Caco-2 (cell line): Measurements from ENCODE around the gene HOTAIR. TPM values are rescaled to one million over a fixed set of nuclear protein-coding genes. Genes with fewer than 3 reads are reported as not detected.

Experiments used
- BruUV-seq: library from RNA; stranded (reverse); fragments of 400-500 nt; replicated peaks from 2 replicates; lab custom pipeline; 2021; lab: Mats Ljungman, UMichigan
- CTCF ChIA-PET: fragments of 300-600 bp; sonication (Branson Sonifier 250); formaldehyde crosslinking; loops from one replicate; lab custom pipeline; 2022; ENCODE audit warnings: antibody characterized with exemption; lab: Charles Lee
- POLR2A ChIA-PET: fragments of 300-600 bp; sonication (Branson Sonifier 250); formaldehyde crosslinking; loops from one replicate; lab custom pipeline; 2022; ENCODE audit warnings: antibody characterized with exemption; lab: Charles Lee
- DNase-seq, 2 experiments: peaks; one replicate each; pipeline versions ENCODE4 v3.0.0 to v3.0.0-alpha.2; 2020 to 2022
- H3K27me3 ChIP-seq: replicated peaks from 2 replicates; pipeline ENCODE4 v1.6.0; 2011; ENCODE audit warnings: low read length; ENCODE audit not compliant: control insufficient read depth, insufficient read depth
- H3K36me3 ChIP-seq: 2 replicates; pipeline ENCODE4 v1.5.1; 2011; ENCODE audit warnings: low read length; ENCODE audit not compliant: control insufficient read depth, insufficient read depth
- H3K4me1 ChIP-seq: fragments of 250-450 bp; sonication (Bioruptor Pico); 2 replicates; pipeline ENCODE4 v1.5.1; 2020; ENCODE audit warnings: mild to moderate bottlenecking
- H3K4me3 ChIP-seq: 2 replicates; pipeline ENCODE4 v1.5.1; 2011; ENCODE audit warnings: low read depth, mild to moderate bottlenecking, control low read depth, low read length
- H3K9me3 ChIP-seq: fragments of 250-450 bp; sonication (Bioruptor Pico); 2 replicates; pipeline ENCODE4 v1.5.1; 2020; ENCODE audit warnings: mild to moderate bottlenecking, moderate library complexity
- H3K27ac Mint-ChIP-seq: one replicate; pipeline ENCODE4 v1.8.0; 2022; ENCODE audit warnings: mixed read lengths; ENCODE audit not compliant: unreplicated experiment
- H3K27me3 Mint-ChIP-seq: one replicate; pipeline ENCODE4 v1.8.0; 2022; ENCODE audit warnings: mixed read lengths; ENCODE audit not compliant: insufficient read depth, unreplicated experiment
- H3K36me3 Mint-ChIP-seq: one replicate; pipeline ENCODE4 v1.8.0; 2022; ENCODE audit warnings: mild to moderate bottlenecking, mixed read lengths; ENCODE audit not compliant: insufficient read depth, unreplicated experiment
- H3K4me1 Mint-ChIP-seq: one replicate; pipeline ENCODE4 v1.8.0; 2022; ENCODE audit warnings: low read depth, mixed read lengths; ENCODE audit not compliant: unreplicated experiment
- H3K4me3 Mint-ChIP-seq: one replicate; pipeline ENCODE4 v1.8.0; 2022; ENCODE audit warnings: mild to moderate bottlenecking, moderate library complexity, mixed read lengths; ENCODE audit not compliant: unreplicated experiment
- H3K9me3 Mint-ChIP-seq: one replicate; pipeline ENCODE4 v1.8.0; 2022; ENCODE audit warnings: mixed read lengths; ENCODE audit not compliant: unreplicated experiment
- intact Hi-C: fragments of 100-400 bp; cut with micrococcal nuclease; formaldehyde crosslinking; loops from one replicate; pipeline ENCODE4 v1.10.0; 2022; ENCODE audit not compliant: unreplicated experiment
- total RNA-seq: library from RNA; stranded (reverse); gene quantifications from 2 replicates; pipeline ENCODE4 v1.2.3, GENCODE V29; 2022
- TF ChIP-seq, protein P1 (sequence below), 2 experiments: fragments of 200-600 bp in 1 of 2; IDR thresholded peaks; 1 replicate in 1 of 2; 2 replicates in 1 of 2; pipeline versions ENCODE4 v1.5.1 to v1.8.0; 2011 to 2022; ENCODE audit warnings: antibody characterized with exemption in 1 of 2, control low read depth in 1 of 2, inconsistent platforms in 1 of 2, low read depth in 1 of 2, low read length in 1 of 2, mild to moderate bottlenecking in 1 of 2, moderate library complexity in 1 of 2; ENCODE audit not compliant: insufficient read depth in 1 of 2, severe bottlenecking in 1 of 2, unreplicated experiment in 1 of 2

The HOTAIR gene
- total RNA-seq, 1 experiment from 2014 or later, result 1.9 TPM

DNA sequence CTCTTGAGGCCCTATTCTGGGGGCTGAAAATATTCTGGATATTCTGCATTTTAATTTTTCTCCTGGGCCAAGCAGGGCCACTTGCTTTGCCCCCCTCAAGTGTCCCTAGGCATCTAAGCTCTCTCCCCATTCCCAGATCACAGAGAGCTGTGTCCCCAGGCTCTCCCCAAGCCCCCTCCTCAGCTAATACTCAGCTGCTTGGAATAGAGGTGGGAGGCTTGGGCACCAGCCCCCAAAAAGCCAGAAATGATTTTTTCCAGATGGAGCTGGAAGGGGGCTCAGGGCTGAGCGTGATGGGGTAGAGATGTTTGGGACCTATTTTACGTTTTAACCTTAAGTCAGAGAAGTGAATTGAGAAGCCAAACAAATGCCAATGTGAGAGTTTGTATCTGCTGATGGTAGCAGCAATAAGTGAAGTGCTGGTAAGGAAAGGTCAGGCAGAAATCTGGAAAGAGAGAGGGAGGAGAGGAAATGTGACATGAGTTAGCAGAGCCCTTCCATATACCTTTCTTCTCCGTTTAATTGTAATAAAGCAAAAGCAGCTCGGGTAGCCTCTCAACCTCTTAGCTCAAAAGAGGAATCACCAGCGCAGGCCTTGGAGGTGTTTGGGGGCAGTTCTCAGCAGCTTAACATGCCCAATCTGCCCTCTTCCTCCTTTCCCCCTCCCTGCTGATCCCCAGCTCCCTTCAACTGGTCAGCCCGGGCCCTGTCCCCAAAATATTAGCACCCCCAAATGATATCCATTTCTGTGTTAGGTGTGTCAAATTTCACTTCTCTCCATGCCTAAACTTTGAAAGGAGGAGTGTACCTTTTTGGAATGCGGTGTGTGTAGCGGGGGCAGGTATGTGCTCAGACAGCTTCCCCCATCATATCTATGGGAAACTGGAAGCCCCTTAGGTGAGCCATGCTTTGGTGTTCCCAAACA lies 48.5 kb upstream of the HOTAIR start:
- peaks cover 9% of the 10 kb centered on the region for H3K4me1 ChIP-seq
- no peaks in the 10 kb centered on the region for H3K9me3 ChIP-seq
- Mint-ChIP-seq H3K4me1 (peaks cover 26% of the 10 kb centered on the region), H3K9me3 (no peaks in the 10 kb centered on the region), H3K36me3 (peaks cover 6% of the 10 kb centered on the region), H3K4me3 (no peak overlapping the region), H3K27ac (no peak overlapping the region), H3K27me3 (no peaks in the 10 kb centered on the region)
- intact Hi-C loops, result no loop called here
- no peaks in the 10 kb centered on the region for H3K36me3 ChIP-seq
- ChIA-PET POLR2A (interaction anchor here (0.5 to 1.0 kb wide), 2 partner anchors 12 to 179 kb away, joined by 4 to 15 read pairs; no protein-coding TSS in a partner anchor), CTCF (interaction anchor here (0.9 to 1.4 kb wide), 2 partner anchors 9 to 178 kb away, joined by 4 to 6 read pairs; partner anchors contain the start of gene HOXC5)
- TF ChIP-seq, protein P1, sequence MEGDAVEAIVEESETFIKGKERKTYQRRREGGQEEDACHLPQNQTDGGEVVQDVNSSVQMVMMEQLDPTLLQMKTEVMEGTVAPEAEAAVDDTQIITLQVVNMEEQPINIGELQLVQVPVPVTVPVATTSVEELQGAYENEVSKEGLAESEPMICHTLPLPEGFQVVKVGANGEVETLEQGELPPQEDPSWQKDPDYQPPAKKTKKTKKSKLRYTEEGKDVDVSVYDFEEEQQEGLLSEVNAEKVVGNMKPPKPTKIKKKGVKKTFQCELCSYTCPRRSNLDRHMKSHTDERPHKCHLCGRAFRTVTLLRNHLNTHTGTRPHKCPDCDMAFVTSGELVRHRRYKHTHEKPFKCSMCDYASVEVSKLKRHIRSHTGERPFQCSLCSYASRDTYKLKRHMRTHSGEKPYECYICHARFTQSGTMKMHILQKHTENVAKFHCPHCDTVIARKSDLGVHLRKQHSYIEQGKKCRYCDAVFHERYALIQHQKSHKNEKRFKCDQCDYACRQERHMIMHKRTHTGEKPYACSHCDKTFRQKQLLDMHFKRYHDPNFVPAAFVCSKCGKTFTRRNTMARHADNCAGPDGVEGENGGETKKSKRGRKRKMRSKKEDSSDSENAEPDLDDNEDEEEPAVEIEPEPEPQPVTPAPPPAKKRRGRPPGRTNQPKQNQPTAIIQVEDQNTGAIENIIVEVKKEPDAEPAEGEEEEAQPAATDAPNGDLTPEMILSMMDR (IDR thresholded peaks at IDR 0.05; ENCODE audit: insufficient read depth in 1 of 2, low read depth in 1 of 2, low read length in 1 of 2, severe bottlenecking in 1 of 2, unreplicated experiment in 1 of 2), result no peak
- no TSS peak for BruUV-seq
- no peak for DNase-seq
- H3K27me3 ChIP-seq, result no peaks in the 10 kb centered on the region
- H3K4me3 ChIP-seq, result no peak overlapping the region

DNA sequence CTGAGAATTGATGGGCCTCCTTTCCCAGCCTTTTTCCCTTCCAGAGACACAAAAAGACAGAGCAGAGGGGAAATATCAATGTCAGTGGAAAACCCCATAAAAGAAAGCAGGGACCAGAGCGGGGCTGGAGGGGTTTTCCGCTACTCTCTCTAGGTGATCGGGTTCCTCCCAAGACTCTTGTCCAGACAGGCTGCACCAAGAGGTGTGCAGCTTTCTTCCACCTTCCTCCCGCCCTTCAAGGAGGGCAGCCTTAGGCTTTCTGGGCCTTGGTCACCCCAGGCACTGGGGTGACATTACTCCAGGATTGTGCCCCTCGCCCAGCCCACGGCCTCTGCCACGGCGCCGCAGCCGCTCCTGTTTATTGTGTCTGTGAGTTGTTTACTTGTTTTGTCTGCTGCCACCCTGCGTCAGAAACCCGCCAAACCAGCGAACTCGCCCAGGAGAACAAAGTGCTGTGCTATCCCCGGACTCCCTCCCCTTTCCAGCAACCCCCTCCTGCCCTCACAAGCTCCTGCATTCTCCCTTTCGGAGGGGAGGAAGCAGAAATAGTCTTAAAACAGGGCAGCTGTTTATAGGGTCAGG lies 46.8 kb upstream of the HOTAIR start:
- no TSS peak for BruUV-seq
- Histone ChIP-seq H3K36me3 (no peaks in the 10 kb centered on the region), H3K4me3 (no peak overlapping the region), H3K27me3 (no peaks in the 10 kb centered on the region), H3K9me3 (no peaks in the 10 kb centered on the region), H3K4me1 (peaks cover 10% of the 10 kb centered on the region)
- TF ChIP-seq, protein P1 (IDR thresholded peaks at IDR 0.05; ENCODE audit: insufficient read depth in 1 of 2, low read depth in 1 of 2, low read length in 1 of 2, severe bottlenecking in 1 of 2, unreplicated experiment in 1 of 2), result no peak
- H3K36me3 Mint-ChIP-seq, result peaks cover 6% of the 10 kb centered on the region
- H3K4me3 Mint-ChIP-seq, result no peak overlapping the region
- CTCF ChIA-PET, result interaction anchor here (1.4 kb wide), 1 partner anchor 186 kb away, joined by 4 read pairs; no protein-coding TSS in a partner anchor
- POLR2A ChIA-PET, result no interaction called here
- peaks cover 20% of the 10 kb centered on the region for H3K4me1 Mint-ChIP-seq
- peak overlapping the region; percentile 56 for H3K27ac Mint-ChIP-seq
- DNase-seq, result no peak
- intact Hi-C loops, result no loop called here
- no peaks in the 10 kb centered on the region for H3K27me3 Mint-ChIP-seq
- H3K9me3 Mint-ChIP-seq, result no peaks in the 10 kb centered on the region

GRCh38 chr12:54020591-54021405 lies 46.0 kb upstream of the HOTAIR start:
- Mint-ChIP-seq H3K27ac (no peak overlapping the region), H3K4me3 (no peak overlapping the region), H3K27me3 (no peaks in the 10 kb centered on the region), H3K9me3 (no peaks in the 10 kb centered on the region), H3K36me3 (peaks cover 6% of the 10 kb centered on the region), H3K4me1 (peaks cover 16% of the 10 kb centered on the region)
- TF ChIP-seq, protein P1 (IDR thresholded peaks at IDR 0.05; ENCODE audit: insufficient read depth in 1 of 2, low read depth in 1 of 2, low read length in 1 of 2, severe bottlenecking in 1 of 2, unreplicated experiment in 1 of 2), result no peak
- Histone ChIP-seq H3K4me3 (no peak overlapping the region), H3K4me1 (peaks cover 12% of the 10 kb centered on the region), H3K9me3 (no peaks in the 10 kb centered on the region), H3K27me3 (no peaks in the 10 kb centered on the region), H3K36me3 (no peaks in the 10 kb centered on the region)
- BruUV-seq, result no TSS peak
- no peak for DNase-seq
- ChIA-PET CTCF (no interaction called here), POLR2A (no interaction called here)
- intact Hi-C loops, result no loop called here
